ENCODE measurements around the gene PLA2G4A.

PLA2G4A gene

DNA sequence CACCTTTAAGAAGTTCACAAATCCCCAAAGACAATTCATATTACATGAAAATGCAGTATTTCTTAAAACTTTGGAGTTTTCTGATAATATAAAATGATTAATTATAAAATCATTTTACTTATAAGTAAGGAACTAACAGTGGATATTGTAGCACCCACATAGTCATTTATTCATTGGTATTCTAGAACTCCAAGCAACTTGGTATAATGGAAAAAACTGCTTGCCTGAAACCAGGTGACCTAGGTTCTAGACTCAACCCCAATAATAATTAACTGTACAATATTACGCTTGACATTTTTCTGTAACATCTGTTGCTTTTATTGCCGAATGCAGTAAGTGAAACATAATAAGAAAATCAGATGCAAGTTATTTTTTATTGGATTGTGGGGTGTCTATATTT is 2.4 kb downstream of the PLA2G4A start:
- no peak for DNase-seq (ENCODE audit: low read depth in 2 of 3, low spot score in 2 of 3)

GRCh38 chr1:186834399-186834958 is 5.7 kb downstream of the PLA2G4A start:
- no peak for DNase-seq (ENCODE audit: low read depth in 2 of 3, low spot score in 2 of 3)

DNA sequence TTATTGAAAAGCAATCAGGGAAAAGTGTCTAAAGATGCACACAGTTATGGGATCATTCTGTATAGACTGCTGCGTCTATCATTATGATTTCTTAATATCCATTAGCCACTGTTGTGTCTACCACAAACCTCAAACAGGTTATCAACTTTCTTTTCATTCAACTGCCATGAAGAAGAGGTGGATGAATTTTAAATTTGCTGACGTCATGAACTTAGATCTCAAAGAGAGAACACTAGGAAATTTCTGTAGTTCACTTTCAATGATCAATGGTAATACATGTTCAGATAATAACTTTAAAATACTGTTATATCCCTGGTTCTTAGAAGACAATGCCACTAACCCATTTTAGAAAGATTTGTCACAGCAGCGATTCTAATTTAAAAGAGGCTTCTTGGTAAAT is 6.7 kb downstream of the PLA2G4A start:
- DNase-seq (ENCODE audit: low read depth in 2 of 3, low spot score in 2 of 3) = no peak

DNA sequence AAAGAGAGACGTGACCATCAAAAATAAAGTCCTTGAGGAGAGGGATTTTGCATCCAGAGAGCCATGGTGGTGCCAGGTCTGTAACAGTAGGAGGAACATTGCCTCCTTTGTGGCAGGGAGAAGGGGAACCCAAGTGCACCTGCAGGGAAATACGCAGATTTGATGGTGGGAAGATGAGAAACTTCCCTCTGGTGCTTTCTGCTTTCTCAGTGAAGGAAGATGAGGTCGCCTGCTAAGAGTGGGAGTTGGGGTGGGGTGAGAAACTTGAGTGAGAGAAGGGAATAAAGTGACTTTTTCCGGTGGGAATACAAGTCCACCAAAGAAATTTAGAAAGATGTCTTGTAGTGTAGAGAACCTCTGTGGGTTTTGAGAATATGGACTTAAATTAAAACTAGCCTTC is 9.1 kb downstream of the PLA2G4A start:
- DNase-seq (ENCODE audit: low read depth in 2 of 3, low spot score in 2 of 3) = no peak

DNA sequence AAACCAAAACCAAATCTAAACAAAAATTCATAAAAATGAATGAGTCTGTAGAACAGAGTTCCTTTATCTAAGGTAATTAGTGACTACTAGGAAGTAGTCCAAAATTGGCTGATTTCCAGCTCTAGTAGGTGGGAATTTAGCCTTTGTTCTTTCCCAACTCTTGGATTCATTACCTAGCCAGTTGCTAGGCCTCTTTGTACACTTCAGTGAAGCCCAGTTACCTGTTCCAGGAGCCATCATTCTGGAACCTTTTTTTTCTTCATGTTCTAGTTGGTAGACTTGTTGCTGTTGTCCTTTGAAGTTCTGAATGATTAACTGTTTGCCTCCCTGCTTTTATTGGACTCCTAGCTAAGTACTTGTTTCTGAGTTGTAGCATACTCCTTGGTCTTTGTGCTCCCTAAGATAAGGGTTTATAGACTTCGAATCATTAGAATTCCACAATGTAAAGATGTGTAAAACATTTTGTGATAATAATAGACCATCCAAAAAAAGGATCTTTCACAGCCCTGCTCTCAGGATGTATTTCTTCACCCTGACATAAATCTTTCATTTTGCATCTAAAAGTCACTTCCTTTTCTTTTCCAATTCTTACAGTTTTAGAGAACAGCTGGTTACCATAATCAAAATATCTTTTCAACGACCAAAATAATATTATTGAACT is 9.8 kb downstream of the PLA2G4A start:
- DNase-seq (ENCODE audit: low read depth in 2 of 3, low spot score in 2 of 3) = no peak

DNA sequence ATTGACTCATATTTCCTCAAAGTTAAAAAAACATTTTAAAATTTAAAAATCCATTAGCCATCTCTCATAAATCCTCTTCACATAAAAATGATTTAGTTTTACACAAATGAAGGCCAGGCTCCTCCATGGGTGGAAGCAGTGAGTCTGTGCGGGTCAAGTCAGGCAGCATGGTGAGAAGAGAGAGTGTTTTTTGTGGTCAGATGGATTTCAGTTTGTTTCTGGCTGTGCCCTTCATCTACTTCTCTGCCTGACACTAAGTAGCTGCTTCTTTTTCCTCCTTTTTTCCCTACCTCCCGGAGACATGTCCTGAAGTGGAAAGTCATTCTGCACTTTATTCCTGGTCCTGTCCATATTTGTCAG is 10.3 kb downstream of the PLA2G4A start:
- DNase-seq (ENCODE audit: low read depth in 2 of 3, low spot score in 2 of 3) = no peak

- DNase-seq (ENCODE audit: low read depth in 2 of 3, low spot score in 2 of 3) = no peak
Observed at GRCh38 chr1:186841599-186841998, 12.8 kb downstream of the PLA2G4A start.

GRCh38 chr1:186842547-186842946 is 13.8 kb downstream of the PLA2G4A start:
- DNase-seq (ENCODE audit: low read depth in 2 of 3, low spot score in 2 of 3) = no peak

DNA sequence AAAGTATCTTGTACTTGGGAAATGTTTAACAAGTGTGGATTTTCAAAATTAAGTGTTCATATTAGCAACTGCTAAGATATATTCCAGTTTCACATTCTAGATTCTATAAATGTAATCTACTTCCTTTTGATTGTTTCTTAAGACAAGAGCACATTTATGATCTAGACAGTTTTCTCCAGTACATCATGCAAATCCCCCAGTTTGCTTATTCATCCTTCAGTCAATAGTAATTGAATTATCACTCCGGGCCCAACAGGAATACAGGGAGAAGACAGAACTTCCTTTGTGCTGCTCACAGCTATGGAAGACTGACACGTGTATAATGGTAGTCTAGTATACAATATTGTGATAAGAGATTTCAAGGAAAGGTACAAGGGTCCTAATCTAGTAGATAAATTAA is 14.5 kb downstream of the PLA2G4A start:
- DNase-seq (ENCODE audit: low read depth in 2 of 3, low spot score in 2 of 3) = no peak

GRCh38 chr1:186843931-186844330 is 15.2 kb downstream of the PLA2G4A start:
- DNase-seq (ENCODE audit: low read depth in 2 of 3, low spot score in 2 of 3) = no peak

DNA sequence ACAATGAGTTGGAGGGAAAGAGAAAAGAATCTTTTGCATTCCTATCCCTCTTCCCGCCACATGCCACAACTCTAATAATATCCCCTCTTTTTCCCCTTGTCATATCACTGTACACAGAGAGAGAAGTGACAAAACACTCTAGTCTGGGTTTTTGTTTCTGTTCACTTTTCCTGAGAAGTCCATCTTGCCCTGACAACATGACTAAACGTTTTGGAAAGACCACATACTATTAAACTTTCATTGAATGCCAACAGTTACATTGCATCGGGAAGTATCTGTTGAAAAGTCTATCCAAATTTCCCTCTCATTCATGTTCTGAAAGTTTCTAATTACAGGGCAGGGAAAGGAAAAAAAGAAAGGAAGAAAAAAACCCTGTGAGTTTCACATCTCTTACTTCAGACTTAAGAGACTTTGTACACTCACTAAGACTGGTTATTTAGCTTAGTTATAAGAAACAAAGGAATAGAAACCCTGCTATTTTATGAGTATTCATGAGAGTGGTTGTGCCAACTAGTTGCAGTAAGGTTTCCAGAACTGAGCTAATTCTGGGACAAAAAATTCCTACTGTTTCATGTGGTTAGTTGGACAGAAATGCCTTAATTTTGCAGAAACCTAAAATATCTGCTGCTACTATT is 16.9 kb downstream of the PLA2G4A start:
- DNase-seq (ENCODE audit: low read depth in 2 of 3, low spot score in 2 of 3) = no peak

DNA sequence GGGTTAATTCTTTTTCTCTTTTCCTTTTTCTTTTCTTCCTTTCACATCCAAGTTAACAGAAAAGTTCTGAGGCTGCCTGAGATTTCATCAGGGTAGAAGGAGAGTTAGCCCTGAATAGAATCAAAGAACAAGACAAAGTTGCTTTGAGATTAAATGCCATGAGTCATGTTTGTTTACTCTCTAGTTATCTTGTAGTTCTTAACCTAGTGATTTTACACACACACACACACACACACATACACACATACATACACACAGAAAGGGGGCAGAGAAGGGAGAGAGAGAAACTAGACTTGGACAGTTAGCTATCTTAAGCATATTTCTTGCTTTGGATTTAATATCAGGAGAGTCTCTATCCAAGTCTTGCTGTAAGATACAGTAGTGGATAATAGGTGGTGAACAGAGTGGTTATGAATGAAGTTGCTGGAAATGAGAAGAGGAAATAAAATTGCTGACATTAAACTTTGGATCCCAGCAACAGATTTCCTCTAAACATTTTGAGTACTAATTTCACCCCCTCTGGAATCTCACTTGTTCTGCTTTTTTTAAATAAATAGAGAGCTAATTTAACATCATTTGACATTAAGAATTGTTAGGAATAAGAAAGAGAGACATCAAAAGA is 19.9 kb downstream of the PLA2G4A start:
- no peak for DNase-seq (ENCODE audit: low read depth in 2 of 3, low spot score in 2 of 3)

DNA sequence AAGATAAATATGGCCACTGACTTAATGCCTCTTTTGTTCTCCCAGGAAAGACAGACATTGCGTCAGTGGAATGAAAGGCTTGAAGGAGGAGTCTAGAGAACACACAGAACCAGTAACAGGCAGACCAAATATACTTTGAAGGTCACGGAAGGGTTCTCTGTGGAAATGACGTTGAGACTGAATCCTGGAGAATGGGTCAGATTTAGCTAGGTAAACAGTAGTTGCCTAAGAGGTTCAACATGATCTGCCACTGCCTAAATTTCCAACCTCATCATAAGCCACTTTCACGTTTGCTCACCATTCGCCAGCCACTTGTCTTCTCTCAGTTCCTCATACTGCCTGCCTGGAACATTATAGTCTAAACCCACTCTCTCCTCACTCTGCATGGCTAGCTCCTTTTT is 20.5 kb downstream of the PLA2G4A start:
- no peak for DNase-seq (ENCODE audit: low read depth in 2 of 3, low spot score in 2 of 3)

DNA sequence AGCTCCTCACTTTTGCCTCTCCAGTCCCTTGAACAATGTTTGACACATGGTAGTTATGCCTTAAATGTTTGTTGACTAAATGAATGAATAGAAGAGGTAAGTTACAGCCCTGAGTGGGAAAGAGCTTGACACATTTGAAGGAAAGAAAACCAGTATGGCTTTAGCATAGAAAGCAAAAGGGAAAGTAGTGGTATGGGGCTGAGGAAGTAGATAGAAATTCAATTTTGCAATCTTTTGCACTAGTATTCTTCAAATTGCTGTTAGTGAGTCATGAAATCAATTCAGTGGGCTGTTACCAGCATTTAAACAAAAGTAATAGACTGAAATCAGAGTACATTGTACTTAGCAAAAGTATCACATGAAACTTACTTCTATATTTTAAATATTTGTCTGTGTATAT is 21.1 kb downstream of the PLA2G4A start:
- no peak for DNase-seq (ENCODE audit: low read depth in 2 of 3, low spot score in 2 of 3)

GRCh38 chr1:186854102-186854501 is 25.4 kb downstream of the PLA2G4A start:
- DNase-seq (ENCODE audit: low read depth in 2 of 3, low spot score in 2 of 3) = no peak

GRCh38 chr1:186858923-186859322 is 30.2 kb downstream of the PLA2G4A start:
- DNase-seq (ENCODE audit: low read depth in 2 of 3, low spot score in 2 of 3) = no peak

DNA sequence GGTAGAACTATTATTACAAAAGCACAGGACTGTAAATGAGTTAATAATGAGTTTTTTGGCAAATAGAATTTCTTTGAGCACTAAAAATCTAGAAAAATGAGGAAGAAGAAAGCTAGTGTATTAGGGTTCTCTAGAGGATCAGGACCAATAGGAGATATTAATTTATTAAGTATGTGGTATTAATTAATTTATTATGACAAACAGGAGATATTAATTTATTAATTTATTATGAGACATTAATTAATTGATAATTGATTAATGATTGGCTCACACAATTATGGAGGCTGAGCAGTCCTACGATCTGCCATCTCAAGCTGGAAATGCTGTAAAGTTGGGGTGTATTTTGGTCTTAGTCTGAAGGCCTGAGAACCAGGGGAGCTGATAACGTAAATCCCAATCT is 31.2 kb downstream of the PLA2G4A start:
- no peak for DNase-seq (ENCODE audit: low read depth in 2 of 3, low spot score in 2 of 3)

DNA sequence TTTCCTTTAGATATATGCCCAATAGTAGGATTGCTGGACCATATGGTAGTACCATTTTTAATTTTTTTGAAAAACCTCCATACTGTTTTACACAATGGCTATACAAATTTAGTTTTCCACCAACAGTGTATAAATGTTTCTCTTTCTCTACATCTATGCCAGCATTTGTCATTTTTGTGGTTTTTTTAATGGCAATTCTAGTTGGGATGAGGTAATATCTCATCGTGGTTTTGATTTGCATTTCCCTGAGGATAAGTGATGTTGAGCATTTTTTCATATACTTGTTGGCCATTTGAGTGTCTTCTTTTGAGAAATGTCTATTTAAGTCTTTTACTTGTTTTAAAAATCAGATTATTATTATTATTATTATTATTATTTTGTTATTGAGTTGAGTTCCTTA is 35.5 kb downstream of the PLA2G4A start:
- DNase-seq (ENCODE audit: low read depth in 2 of 3, low spot score in 2 of 3) = no peak

- DNase-seq (ENCODE audit: low read depth in 2 of 3, low spot score in 2 of 3) = no peak
Observed at GRCh38 chr1:186865253-186865652, 36.5 kb downstream of the PLA2G4A start.

DNA sequence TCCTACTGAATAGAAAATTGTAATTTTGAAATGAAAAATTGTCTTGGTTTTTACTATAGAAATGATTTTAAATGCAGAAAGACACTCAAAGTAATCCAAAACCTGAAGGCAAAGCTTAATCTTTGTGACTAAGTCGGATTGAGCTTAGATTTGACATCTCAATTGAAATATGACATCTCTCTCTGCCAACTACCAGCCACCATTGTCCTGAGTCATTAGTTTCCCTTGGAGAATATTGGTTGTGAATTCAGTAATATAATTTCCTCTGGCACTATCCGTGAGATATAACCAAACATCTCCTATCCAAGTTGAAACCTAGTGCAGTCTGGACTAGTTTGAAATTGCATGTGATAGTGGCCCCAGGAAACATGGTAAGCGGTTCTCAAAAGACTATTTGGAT is 37.1 kb downstream of the PLA2G4A start:
- no peak for DNase-seq (ENCODE audit: low read depth in 2 of 3, low spot score in 2 of 3)

GRCh38 chr1:186869526-186870228 is 40.9 kb downstream of the PLA2G4A start:
- no peak for DNase-seq (ENCODE audit: low read depth in 2 of 3, low spot score in 2 of 3)

- no peak for DNase-seq (ENCODE audit: low read depth in 2 of 3, low spot score in 2 of 3)
Observed at GRCh38 chr1:186871784-186872183, 43.0 kb downstream of the PLA2G4A start.
